ENCODE results near the gene OR2T34.

- TF ChIP-seq, protein P1, sequence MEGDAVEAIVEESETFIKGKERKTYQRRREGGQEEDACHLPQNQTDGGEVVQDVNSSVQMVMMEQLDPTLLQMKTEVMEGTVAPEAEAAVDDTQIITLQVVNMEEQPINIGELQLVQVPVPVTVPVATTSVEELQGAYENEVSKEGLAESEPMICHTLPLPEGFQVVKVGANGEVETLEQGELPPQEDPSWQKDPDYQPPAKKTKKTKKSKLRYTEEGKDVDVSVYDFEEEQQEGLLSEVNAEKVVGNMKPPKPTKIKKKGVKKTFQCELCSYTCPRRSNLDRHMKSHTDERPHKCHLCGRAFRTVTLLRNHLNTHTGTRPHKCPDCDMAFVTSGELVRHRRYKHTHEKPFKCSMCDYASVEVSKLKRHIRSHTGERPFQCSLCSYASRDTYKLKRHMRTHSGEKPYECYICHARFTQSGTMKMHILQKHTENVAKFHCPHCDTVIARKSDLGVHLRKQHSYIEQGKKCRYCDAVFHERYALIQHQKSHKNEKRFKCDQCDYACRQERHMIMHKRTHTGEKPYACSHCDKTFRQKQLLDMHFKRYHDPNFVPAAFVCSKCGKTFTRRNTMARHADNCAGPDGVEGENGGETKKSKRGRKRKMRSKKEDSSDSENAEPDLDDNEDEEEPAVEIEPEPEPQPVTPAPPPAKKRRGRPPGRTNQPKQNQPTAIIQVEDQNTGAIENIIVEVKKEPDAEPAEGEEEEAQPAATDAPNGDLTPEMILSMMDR (IDR thresholded peaks at IDR 0.05), result no peak
- no peak for TF ChIP-seq POLR2A (IDR thresholded peaks at IDR 0.05)
These were observed 18.7 kb upstream of the OR2T34 start for GRCh38 chr1:248593226-248593625.
